HEK293 (cell line): ENCODE measurements around the gene BEST1.

Experiments
- BCL11B ChIP-seq: fragments of 450-650 bp; formaldehyde crosslinking; IDR thresholded peaks from 2 replicates; pipeline ENCODE4 v1.5.1; 2016; ENCODE audit warnings: low read depth, missing biosample characterization, missing genetic modification characterization
- GLI4 ChIP-seq: fragments of 450-650 bp; formaldehyde crosslinking; IDR thresholded peaks from 2 replicates; pipeline ENCODE4 v1.5.1; 2016; ENCODE audit warnings: missing biosample characterization, missing genetic modification characterization
- HOXD13 ChIP-seq: sonication (generic); formaldehyde crosslinking; IDR thresholded peaks from 2 replicates; pipeline ENCODE4 v1.8.0; 2022; ENCODE audit warnings: missing genetic modification reagents, borderline replicate concordance
- SETDB1 ChIP-seq: IDR thresholded peaks from one replicate; pipeline ENCODE4 v1.6.1; 2017; ENCODE audit warnings: mild to moderate bottlenecking, low read length, moderate library complexity, mixed read lengths; ENCODE audit not compliant: insufficient read length
- ZBTB20 ChIP-seq: fragments of 450-650 bp; formaldehyde crosslinking; IDR thresholded peaks from 2 replicates; pipeline ENCODE4 v1.5.1; 2016; ENCODE audit warnings: missing biosample characterization, missing genetic modification characterization
- ZNF544 ChIP-seq: fragments of 450-650 bp; formaldehyde crosslinking; IDR thresholded peaks from 2 replicates; pipeline ENCODE4 v1.5.0; 2017; ENCODE audit warnings: missing biosample characterization, missing genetic modification characterization
- ZNF558 ChIP-seq: fragments of 450-650 bp; formaldehyde crosslinking; IDR thresholded peaks from 2 replicates; pipeline ENCODE4 v1.5.1; 2016; ENCODE audit warnings: missing biosample characterization, missing genetic modification characterization
- TF ChIP-seq, protein P1 (sequence below): fragments of 450-650 bp; formaldehyde crosslinking; IDR thresholded peaks from 2 replicates; pipeline ENCODE4 v1.5.1; 2016; ENCODE audit warnings: missing biosample characterization, missing genetic modification characterization
- TF ChIP-seq, protein P2 (sequence below): fragments of 450-650 bp; formaldehyde crosslinking; IDR thresholded peaks from 2 replicates; pipeline ENCODE4 v1.5.1; 2016; ENCODE audit warnings: missing biosample characterization, missing genetic modification characterization
- TF ChIP-seq, protein P3 (sequence below): fragments of 450-650 bp; formaldehyde crosslinking; IDR thresholded peaks from 2 replicates; pipeline ENCODE4 v1.5.1; 2016; ENCODE audit warnings: missing biosample characterization, missing genetic modification characterization

DNA sequence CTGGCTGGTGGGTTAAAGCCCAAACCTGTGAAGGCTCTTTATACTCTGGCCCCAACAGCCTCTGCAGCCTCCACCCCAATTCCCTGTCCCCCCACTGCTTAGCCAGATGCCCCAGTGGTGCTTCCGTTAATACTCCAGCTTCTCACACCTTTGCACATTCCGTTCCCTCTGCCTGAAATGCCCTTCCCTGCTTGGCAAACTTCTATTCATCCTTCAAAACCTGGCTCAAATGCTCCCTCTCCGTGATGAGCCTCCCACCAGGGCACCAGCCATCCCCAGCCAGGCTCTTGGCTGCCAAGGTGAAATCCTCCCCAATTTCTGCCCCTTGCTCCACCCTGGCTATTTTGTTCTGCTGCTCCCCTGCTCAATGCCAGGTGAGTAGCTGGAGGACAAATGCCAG is 46.3 kb upstream of the BEST1 start:
- TF ChIP-seq HOXD13 = no peak
- no peak for TF ChIP-seq ZBTB20 (tag by site-specific recombination)
- no peak for TF ChIP-seq SETDB1
- TF ChIP-seq, protein P1, sequence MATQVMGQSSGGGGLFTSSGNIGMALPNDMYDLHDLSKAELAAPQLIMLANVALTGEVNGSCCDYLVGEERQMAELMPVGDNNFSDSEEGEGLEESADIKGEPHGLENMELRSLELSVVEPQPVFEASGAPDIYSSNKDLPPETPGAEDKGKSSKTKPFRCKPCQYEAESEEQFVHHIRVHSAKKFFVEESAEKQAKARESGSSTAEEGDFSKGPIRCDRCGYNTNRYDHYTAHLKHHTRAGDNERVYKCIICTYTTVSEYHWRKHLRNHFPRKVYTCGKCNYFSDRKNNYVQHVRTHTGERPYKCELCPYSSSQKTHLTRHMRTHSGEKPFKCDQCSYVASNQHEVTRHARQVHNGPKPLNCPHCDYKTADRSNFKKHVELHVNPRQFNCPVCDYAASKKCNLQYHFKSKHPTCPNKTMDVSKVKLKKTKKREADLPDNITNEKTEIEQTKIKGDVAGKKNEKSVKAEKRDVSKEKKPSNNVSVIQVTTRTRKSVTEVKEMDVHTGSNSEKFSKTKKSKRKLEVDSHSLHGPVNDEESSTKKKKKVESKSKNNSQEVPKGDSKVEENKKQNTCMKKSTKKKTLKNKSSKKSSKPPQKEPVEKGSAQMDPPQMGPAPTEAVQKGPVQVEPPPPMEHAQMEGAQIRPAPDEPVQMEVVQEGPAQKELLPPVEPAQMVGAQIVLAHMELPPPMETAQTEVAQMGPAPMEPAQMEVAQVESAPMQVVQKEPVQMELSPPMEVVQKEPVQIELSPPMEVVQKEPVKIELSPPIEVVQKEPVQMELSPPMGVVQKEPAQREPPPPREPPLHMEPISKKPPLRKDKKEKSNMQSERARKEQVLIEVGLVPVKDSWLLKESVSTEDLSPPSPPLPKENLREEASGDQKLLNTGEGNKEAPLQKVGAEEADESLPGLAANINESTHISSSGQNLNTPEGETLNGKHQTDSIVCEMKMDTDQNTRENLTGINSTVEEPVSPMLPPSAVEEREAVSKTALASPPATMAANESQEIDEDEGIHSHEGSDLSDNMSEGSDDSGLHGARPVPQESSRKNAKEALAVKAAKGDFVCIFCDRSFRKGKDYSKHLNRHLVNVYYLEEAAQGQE (tag by site-specific recombination) = no peak
- TF ChIP-seq, protein P2, sequence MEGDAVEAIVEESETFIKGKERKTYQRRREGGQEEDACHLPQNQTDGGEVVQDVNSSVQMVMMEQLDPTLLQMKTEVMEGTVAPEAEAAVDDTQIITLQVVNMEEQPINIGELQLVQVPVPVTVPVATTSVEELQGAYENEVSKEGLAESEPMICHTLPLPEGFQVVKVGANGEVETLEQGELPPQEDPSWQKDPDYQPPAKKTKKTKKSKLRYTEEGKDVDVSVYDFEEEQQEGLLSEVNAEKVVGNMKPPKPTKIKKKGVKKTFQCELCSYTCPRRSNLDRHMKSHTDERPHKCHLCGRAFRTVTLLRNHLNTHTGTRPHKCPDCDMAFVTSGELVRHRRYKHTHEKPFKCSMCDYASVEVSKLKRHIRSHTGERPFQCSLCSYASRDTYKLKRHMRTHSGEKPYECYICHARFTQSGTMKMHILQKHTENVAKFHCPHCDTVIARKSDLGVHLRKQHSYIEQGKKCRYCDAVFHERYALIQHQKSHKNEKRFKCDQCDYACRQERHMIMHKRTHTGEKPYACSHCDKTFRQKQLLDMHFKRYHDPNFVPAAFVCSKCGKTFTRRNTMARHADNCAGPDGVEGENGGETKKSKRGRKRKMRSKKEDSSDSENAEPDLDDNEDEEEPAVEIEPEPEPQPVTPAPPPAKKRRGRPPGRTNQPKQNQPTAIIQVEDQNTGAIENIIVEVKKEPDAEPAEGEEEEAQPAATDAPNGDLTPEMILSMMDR (tag by site-specific recombination) = no peak
- TF ChIP-seq ZNF558 (tag by site-specific recombination) = no peak
- no peak for TF ChIP-seq GLI4
- TF ChIP-seq ZNF544 (tag by site-specific recombination) = no peak
- TF ChIP-seq, protein P3, sequence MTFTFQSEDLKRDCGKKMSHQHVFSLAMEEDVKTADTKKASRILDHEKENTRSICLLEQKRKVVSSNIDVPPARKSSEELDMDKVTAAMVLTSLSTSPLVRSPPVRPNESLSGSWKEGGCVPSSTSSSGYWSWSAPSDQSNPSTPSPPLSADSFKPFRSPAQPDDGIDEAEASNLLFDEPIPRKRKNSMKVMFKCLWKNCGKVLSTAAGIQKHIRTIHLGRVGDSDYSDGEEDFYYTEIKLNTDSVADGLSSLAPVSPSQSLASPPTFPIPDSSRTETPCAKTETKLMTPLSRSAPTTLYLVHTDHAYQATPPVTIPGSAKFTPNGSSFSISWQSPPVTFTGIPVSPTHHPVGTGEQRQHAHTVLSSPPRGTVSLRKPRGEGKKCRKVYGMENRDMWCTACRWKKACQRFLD (tag by site-specific recombination) = no peak
- no peak for TF ChIP-seq BCL11B
